IPS-NIHi11 (cell line): ENCODE results near the gene CACNA1H.
A peak's percentile ranks its signal among the peaks of the same experiment; 100 is the strongest.
"Not testable (repeated sequence)": the region's sequence is repeated elsewhere in the genome, so short reads cannot be mapped to it uniquely, and the experiment has no call there.

Experiments
- DNase-seq: peaks from one replicate; pipeline ENCODE4 v3.0.0; 2012; ENCODE audit warnings: mixed read lengths, low spot score

The CACNA1H gene

DNA sequence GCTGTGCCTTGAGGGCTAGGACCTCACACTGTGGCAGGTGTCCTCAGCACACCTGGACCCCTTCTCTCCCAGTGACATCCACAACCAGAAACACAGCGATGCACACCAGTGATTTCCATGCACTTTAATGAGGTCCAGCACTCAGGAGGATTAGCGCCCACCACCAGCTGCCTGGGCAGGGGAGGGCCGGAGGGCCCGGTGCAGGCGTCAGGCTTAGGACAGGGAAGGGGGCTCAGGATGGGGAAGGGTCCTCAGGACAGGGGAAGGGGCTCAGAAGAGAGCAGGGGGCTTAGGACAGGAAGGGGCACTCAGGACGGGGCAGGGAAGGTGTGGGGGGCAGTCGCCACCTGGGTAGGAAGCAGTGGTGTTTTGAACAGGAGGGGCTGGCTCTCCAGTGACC lies 75.3 kb downstream of the CACNA1H start:
- not testable (repeated sequence) for DNase-seq

GRCh38 chr16:1229476-1229875 lies 76.6 kb downstream of the CACNA1H start:
- not testable (repeated sequence) for DNase-seq

DNA sequence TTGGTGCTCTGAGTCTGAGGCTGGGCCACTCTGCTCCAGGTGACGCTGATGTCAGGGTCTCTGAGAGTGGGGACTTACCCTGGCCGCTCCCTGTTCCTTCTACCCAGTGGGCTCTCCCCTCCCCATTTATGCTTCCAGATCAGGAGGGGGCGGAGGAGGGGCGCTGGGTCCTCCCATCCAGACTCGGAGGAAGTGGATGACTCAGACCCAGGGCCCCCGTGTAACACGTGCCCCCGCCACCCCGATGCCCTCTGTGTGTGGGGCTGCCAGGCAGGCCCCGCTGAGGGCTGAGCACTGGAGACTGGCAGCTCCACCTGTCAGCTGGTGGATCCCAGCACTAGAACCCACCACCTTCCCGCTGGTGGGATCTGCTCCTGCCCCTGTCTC lies 77.2 kb downstream of the CACNA1H start, which contains the start of gene TPSB2:
TSS of gene TPSB2 (minus strand) at position 101 of the 387 bp plus-strand sequence. CDS start 233 bp downstream, outside the sequence.
- not testable (repeated sequence) for DNase-seq

DNA sequence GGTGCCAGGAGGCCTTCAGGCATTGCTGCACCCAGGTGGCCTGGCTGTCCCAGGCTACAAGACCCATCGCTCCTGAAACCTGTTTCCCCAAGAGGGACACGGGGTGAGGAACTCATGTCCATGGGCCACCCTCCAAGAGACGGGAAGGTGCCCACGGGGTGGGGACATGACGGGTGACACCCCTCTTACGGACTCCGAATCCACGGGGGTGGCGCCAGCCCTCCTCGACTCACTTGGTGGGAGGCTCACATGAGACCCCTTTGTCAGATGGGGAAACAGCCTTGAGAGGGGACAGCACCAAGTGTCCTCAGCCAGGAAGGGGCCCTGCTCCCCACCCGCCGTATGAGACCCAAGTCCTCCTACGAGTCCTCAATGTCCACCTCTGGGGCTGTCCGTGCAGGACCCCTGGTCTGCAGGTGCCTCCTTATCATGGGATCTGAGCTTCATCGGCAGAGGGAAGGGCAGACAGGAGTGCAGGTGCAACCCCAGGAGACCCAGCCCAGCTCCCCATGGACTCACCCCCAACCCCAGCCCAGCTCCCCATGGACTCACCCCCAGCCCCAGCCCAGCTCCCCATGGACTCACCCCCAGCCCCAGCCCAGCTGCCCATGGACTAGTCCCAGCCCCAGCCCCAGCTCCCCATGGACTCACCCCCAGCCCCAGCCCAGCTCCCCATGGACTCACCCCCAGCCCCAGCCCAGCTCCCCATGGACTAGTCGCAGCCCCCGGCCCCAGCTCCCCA lies 77.7 kb downstream of the CACNA1H start:
- not testable (repeated sequence) for DNase-seq

DNA sequence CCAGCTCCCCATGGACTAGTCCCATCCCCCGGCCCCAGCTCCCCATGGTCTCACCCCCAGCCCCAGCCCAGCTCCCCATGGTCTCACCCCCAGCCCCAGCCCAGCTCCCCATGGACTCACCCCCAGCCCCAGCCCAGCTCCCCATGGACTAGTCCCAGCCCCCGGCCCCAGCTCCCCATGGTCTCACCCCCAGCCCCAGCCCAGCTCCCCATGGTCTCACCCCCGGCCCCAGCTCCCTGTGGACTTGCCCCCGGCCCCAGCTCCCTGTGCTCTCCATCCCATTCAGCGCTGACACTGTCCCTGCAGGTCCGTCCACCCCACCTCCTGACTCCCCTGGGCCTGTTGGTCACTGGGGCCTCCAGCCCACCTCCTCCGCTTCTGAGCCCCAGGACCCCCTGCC lies 78.4 kb downstream of the CACNA1H start:
- DNase-seq: not testable (repeated sequence)

- not testable (repeated sequence) for DNase-seq
Observed at GRCh38 chr16:1232049-1232748, 79.3 kb downstream of the CACNA1H start.

DNA sequence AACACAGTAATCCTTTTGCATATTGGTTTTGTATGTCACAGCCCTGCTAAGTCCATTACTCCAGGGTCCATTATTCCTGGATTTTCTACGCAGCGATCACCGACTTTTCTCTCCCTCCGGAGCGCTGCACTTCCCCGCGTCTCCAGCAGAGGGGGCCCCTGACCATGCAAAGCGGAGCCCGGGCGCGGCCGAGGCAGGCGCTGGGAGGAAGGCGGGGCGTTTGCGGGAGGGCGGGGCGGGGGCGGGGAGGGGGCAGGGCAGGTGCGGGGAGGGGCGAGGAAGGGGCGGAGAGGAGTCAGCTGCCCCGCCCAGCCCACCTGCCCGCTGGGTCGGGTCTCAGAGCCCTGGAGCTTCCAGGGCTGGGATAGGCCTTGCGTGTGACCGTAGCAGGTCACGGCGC lies 83.8 kb downstream of the CACNA1H start:
- DNase-seq: not testable (repeated sequence)

- DNase-seq: no peak
Observed at GRCh38 chr16:1237990-1238389, 85.1 kb downstream of the CACNA1H start.

- not testable (repeated sequence) for DNase-seq
Observed at GRCh38 chr16:1238909-1239308, 86.0 kb downstream of the CACNA1H start.

- DNase-seq: not testable (repeated sequence)
Observed at GRCh38 chr16:1239575-1239974, 86.7 kb downstream of the CACNA1H start.

- not testable (repeated sequence) for DNase-seq
Observed at GRCh38 chr16:1240436-1240835, 87.5 kb downstream of the CACNA1H start, which contains the start of gene TPSAB1. Gene TPSAB1, plus strand, starts transcription at chr16:1240705. Its CDS starts 234 bp downstream, at chr16:1240939.

- not testable (repeated sequence) for DNase-seq
Observed at GRCh38 chr16:1241081-1241480, 88.2 kb downstream of the CACNA1H start.

DNA sequence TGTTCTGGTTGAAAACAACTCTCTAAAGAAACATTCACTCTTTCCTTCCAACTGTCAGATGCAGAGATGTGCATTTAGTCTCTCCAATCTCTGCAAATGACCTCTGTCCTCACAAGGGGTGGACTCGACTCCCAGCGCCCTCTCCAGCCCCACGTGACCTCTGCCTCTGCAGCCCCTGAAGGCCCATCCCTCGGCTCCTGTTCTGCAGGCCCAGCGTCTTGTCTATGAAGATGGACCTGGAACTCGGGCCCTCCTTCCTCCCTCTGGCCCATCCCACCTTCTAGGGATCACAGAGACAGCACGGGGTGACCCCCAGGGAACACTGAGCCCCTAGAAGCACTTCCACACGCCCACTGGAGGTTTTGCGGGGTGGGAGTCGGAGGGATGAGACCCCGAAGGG lies 90.5 kb downstream of the CACNA1H start:
- DNase-seq: not testable (repeated sequence)

DNA sequence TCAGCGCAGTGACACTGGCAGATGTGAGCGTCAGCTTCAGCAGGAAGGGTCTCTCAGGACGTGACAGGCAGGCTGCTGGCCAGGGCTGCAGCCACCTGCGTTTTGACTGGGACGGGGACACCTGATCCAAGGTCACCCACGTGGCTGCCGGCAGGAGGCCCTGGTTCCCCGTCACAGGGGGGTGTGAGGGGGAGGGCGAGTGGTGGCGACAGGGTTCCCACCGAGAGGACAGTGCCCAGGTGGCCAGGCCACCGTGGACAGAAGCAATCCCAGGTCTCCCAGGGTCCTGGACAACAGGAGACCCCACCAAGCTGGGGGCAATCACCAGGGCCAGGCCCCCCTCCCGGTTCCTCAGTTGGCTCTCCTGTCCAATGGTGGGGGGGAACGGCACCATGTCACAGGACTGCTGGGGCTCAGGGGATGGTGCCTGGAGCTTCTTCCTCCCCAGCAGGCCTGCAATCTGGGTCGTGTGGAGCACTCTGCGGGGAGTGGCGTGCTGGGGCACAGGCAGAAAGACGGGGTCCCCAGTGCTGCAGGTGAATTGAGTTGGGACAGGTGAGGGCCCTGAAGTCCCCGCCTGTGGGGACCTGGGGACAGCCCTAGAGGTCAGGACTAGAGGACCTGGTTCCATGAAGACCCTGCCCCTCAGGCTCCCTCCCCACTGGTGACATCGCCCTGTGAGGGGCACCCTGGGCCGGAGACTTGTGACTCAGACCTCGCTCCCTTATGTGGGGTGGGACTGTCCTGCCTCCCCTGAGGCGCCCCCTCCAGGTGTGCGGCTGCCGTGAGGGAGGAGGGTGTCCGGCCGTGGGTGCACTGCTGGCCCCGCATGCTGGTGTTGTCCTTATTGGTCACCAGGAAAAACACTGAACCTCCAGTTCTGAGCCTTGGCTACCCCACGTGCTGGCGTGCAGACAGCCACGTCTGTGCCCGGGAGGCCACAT lies 91.3 kb downstream of the CACNA1H start:
- not testable (repeated sequence) for DNase-seq

GRCh38 chr16:1244881-1245280 lies 92.0 kb downstream of the CACNA1H start:
- peak; percentile 0 for DNase-seq

- peak; percentile 9 for DNase-seq
Observed at GRCh38 chr16:1245452-1246020, 92.6 kb downstream of the CACNA1H start.

GRCh38 chr16:1247903-1248537 lies 95.1 kb downstream of the CACNA1H start:
- not testable (repeated sequence) for DNase-seq

GRCh38 chr16:1249031-1249755 lies 96.3 kb downstream of the CACNA1H start:
- not testable (repeated sequence) for DNase-seq

- DNase-seq: not testable (repeated sequence)
Observed at GRCh38 chr16:1253701-1254364, 100.9 kb downstream of the CACNA1H start.

DNA sequence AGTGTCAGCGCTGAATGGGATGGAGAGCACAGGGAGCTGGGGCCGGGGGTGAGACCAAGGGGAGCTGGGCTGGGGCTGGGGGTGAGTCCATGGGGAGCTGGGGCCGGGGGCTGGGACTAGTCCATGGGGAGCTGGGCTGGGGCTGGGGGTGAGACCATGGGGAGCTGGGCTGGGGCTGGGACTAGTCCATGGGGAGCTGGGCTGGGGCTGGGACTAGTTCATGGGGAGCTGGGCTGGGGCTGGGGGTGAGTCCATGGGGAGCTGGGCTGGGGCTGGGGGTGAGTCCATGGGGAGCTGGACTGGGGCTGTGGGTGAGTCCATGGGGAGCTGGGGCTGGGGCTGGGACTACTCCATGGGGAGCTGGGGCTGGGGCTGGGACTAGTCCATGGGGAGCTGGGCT lies 101.9 kb downstream of the CACNA1H start:
- not testable (repeated sequence) for DNase-seq
